Breast epithelium (tissue), 4 donors: Measurements from ENCODE around the gene CDH23. TPM values are rescaled to one million over a fixed set of nuclear protein-coding genes. Genes with fewer than 3 reads are reported as not detected.

ENCODE experiments used
- DNase-seq, 2 donors: peaks; one replicate each; pipeline ENCODE4 v3.0.0-alpha.2; 2019; ENCODE audit warnings: low spot score in 2 of 2
- H3K27ac ChIP-seq, 2 donors: fragments of 200-600 bp; sonication (generic) in 1 of 2; one replicate each; pipeline ENCODE4 v1.5.1; 2016 to 2019; ENCODE audit warnings: mild to moderate bottlenecking in 1 of 2
- H3K27me3 ChIP-seq, 2 donors: fragments of 200-600 bp; sonication (generic) in 1 of 2; one replicate each; pipeline versions ENCODE4 v1.5.1 to v1.6.0; 2017 to 2019; ENCODE audit warnings: control low read depth in 1 of 2, mild to moderate bottlenecking in 1 of 2
- H3K36me3 ChIP-seq: fragments of 200-600 bp; one replicate; pipeline ENCODE4 v1.5.1; 2019
- H3K4me1 ChIP-seq, 2 donors: fragments of 200-600 bp; sonication (generic); one replicate each; pipeline ENCODE4 v1.5.1; 2016 to 2019; ENCODE audit warnings: control low read depth in 1 of 2
- H3K4me3 ChIP-seq, 3 donors: fragments of 200-600 bp; sonication (generic); 1 replicate in 2 of 3; 2 replicates in 1 of 3; pipeline ENCODE4 v1.5.1; 2016 to 2019; ENCODE audit warnings: mild to moderate bottlenecking in 3 of 3, moderate library complexity in 2 of 3
- H3K9me3 ChIP-seq, 2 donors: fragments of 200-600 bp; sonication (generic) in 1 of 2; one replicate each; pipeline ENCODE4 v1.5.1; 2016 to 2019; ENCODE audit warnings: control low read depth in 1 of 2
- CTCF ChIP-seq, 3 donors: fragments of 450-650 bp; IDR thresholded peaks; one replicate each; pipeline ENCODE4 v1.5.1; 2016 to 2017; ENCODE audit warnings: antibody characterized with exemption in 3 of 3, mild to moderate bottlenecking in 3 of 3, moderate library complexity in 3 of 3
- POLR2A ChIP-seq: fragments of 450-650 bp; IDR thresholded peaks from one replicate; pipeline ENCODE4 v1.6.1; 2016; ENCODE audit warnings: antibody characterized with exemption, mild to moderate bottlenecking, moderate library complexity
- POLR2AphosphoS5 ChIP-seq, 3 donors: sonication (generic); formaldehyde crosslinking; IDR thresholded peaks; one replicate each; pipeline ENCODE4 v1.6.1; 2017; ENCODE audit warnings: antibody characterized with exemption in 3 of 3
- intact Hi-C: fragments of 100-400 bp; cut with DNase I; formaldehyde crosslinking; loops from one replicate; pipeline ENCODE4 v1.15.1; 2023; ENCODE audit warnings: low total_unique reads
- total RNA-seq, 3 donors: library from RNA; depleted of rRNA; stranded (reverse); fragments of >200 nt; gene quantifications; one replicate each; pipeline ENCODE4 v1.1.0, GENCODE V29; 2016

Gene CDH23
- total RNA-seq, 3 donors from 2014 or later: 8.5 to 13.8 (median 11.6) TPM

- DNase-seq: no peak
- H3K36me3 ChIP-seq: no peaks in the 10 kb centered on the region
- TF ChIP-seq POLR2AphosphoS5 (IDR thresholded peaks at IDR 0.05) (no peak), POLR2A (no peak), CTCF (IDR thresholded peaks at IDR 0.05) (no peak)
- no peak overlapping the region for H3K4me3 ChIP-seq
- H3K9me3 ChIP-seq: no peaks in the 10 kb centered on the region
- intact Hi-C loops: no loop called here
- H3K27ac ChIP-seq: no peak overlapping the region
- no peaks in the 10 kb centered on the region for H3K4me1 ChIP-seq
- H3K27me3 ChIP-seq: no peaks in the 10 kb centered on the region
Observed at GRCh38 chr10:71502190-71502589, 105.5 kb downstream of the CDH23 start.

GRCh38 chr10:71502851-71503250, 106.1 kb downstream of the CDH23 start:
- Histone ChIP-seq H3K27ac (no peak overlapping the region), H3K27me3 (no peaks in the 10 kb centered on the region), H3K4me3 (no peak overlapping the region), H3K36me3 (no peaks in the 10 kb centered on the region), H3K4me1 (no peaks in the 10 kb centered on the region), H3K9me3 (no peaks in the 10 kb centered on the region)
- intact Hi-C loops: no loop called here
- no peak for DNase-seq
- TF ChIP-seq POLR2AphosphoS5 (IDR thresholded peaks at IDR 0.05) (no peak), POLR2A (no peak), CTCF (IDR thresholded peaks at IDR 0.05) (no peak)

- DNase-seq: no peak
- Histone ChIP-seq H3K36me3 (no peaks in the 10 kb centered on the region), H3K27me3 (no peaks in the 10 kb centered on the region), H3K4me3 (no peak overlapping the region), H3K9me3 (no peaks in the 10 kb centered on the region), H3K4me1 (no peaks in the 10 kb centered on the region), H3K27ac (no peak overlapping the region)
- TF ChIP-seq POLR2AphosphoS5 (IDR thresholded peaks at IDR 0.05) (no peak), CTCF (IDR thresholded peaks at IDR 0.05) (no peak), POLR2A (no peak)
- intact Hi-C loops: no loop called here
Observed at GRCh38 chr10:71504168-71504567, 107.4 kb downstream of the CDH23 start.

DNA sequence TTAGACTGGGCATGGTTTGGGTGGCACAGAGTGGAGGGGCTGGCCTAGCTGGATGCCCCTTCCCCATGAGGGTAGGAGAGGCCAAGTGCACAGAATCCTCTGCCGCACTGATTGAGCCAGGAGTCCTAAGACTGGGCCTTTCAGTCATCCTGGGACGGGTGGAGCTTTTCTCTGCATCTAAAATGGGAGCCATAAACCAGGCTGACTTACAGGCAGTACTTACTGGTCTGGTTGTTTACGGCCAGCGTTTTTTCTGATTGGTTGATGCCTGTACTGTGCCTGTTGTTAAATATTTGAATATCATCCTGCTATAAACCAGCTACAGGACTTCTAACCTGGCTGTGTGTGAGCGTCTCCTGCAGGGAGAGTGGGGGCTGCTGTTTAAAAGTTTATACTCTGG, 107.8 kb downstream of the CDH23 start:
- intact Hi-C loops: no loop called here
- Histone ChIP-seq H3K27me3 (no peaks in the 10 kb centered on the region), H3K27ac (no peak overlapping the region), H3K36me3 (no peaks in the 10 kb centered on the region), H3K4me3 (no peak overlapping the region), H3K9me3 (no peaks in the 10 kb centered on the region), H3K4me1 (no peaks in the 10 kb centered on the region)
- no peak for DNase-seq
- TF ChIP-seq POLR2A (no peak), CTCF (IDR thresholded peaks at IDR 0.05) (no peak), POLR2AphosphoS5 (IDR thresholded peaks at IDR 0.05) (no peak)

GRCh38 chr10:71505862-71506261, 109.1 kb downstream of the CDH23 start:
- intact Hi-C loops: no loop called here
- H3K4me1 ChIP-seq: no peaks in the 10 kb centered on the region
- TF ChIP-seq POLR2AphosphoS5 (IDR thresholded peaks at IDR 0.05) (no peak), POLR2A (no peak), CTCF (IDR thresholded peaks at IDR 0.05) (no peak)
- no peak for DNase-seq
- no peaks in the 10 kb centered on the region for H3K36me3 ChIP-seq
- no peaks in the 10 kb centered on the region for H3K9me3 ChIP-seq
- no peak overlapping the region for H3K27ac ChIP-seq
- no peaks in the 10 kb centered on the region for H3K27me3 ChIP-seq
- H3K4me3 ChIP-seq: no peak overlapping the region
